Liver (tissue), 9 donors: ENCODE measurements around the gene CCR8. TPM values are rescaled to one million over a fixed set of nuclear protein-coding genes. Genes with fewer than 3 reads are reported as not detected.

ENCODE experiments used
- DNase-seq: peaks from one replicate; pipeline ENCODE4 v3.0.0-alpha.2; 2017; ENCODE audit warnings: low spot score
- H3K27ac ChIP-seq, 2 donors: one replicate each; pipeline ENCODE4 v1.7.0; 2013; ENCODE audit warnings: inconsistent platforms in 2 of 2, low read length in 2 of 2, control low read depth in 1 of 2, low read depth in 1 of 2, mild to moderate bottlenecking in 1 of 2
- H3K27me3 ChIP-seq, 4 donors: one replicate each; pipeline versions ENCODE4 v1.6.1 to v1.7.0; 2013; ENCODE audit warnings: low read length in 3 of 4, inconsistent platforms in 1 of 4, mild to moderate bottlenecking in 1 of 4, moderate library complexity in 1 of 4; ENCODE audit not compliant: control insufficient read depth in 4 of 4, insufficient read depth in 4 of 4
- H3K36me3 ChIP-seq, 4 donors: one replicate each; pipeline versions ENCODE4 v1.6.1 to v1.7.0; 2013; ENCODE audit warnings: low read length in 3 of 4, mild to moderate bottlenecking in 3 of 4, low read depth in 1 of 4, moderate library complexity in 1 of 4; ENCODE audit not compliant: control insufficient read depth in 4 of 4, insufficient read depth in 3 of 4
- H3K4me1 ChIP-seq, 4 donors: one replicate each; pipeline versions ENCODE4 v1.6.1 to v1.7.0; 2013; ENCODE audit warnings: low read length in 3 of 4, mild to moderate bottlenecking in 3 of 4, moderate library complexity in 1 of 4; ENCODE audit not compliant: control insufficient read depth in 4 of 4, insufficient read depth in 4 of 4
- H3K4me3 ChIP-seq, 3 donors: one replicate each; pipeline versions ENCODE4 v1.6.1 to v1.7.0; 2013; ENCODE audit warnings: low read length in 3 of 3, control low read depth in 1 of 3, low read depth in 1 of 3, mild to moderate bottlenecking in 1 of 3
- H3K9ac ChIP-seq, 2 donors: one replicate each; pipeline ENCODE4 v1.7.0; 2013; ENCODE audit warnings: low read length in 2 of 2, mild to moderate bottlenecking in 2 of 2, moderate library complexity in 2 of 2, control low read depth in 1 of 2, low read depth in 1 of 2
- H3K9me3 ChIP-seq, 4 donors: one replicate each; pipeline versions ENCODE4 v1.6.1 to v1.7.0; 2013; ENCODE audit warnings: low read length in 3 of 4; ENCODE audit not compliant: control insufficient read depth in 4 of 4
- EGR1 ChIP-seq, 2 donors: IDR thresholded peaks; 2 replicates each; pipeline ENCODE4 v1.6.1; 2016 to 2018; ENCODE audit warnings: antibody characterized with exemption in 2 of 2, low read depth in 2 of 2
- FOXA2 ChIP-seq: IDR thresholded peaks from 2 replicates; pipeline ENCODE4 v1.6.1; 2016; ENCODE audit warnings: antibody characterized with exemption
- GABPA ChIP-seq, 2 donors: IDR thresholded peaks in 1 of 2; conservative IDR thresholded peaks in 1 of 2; 2 replicates each; pipeline ENCODE4 v1.6.1; 2016; ENCODE audit warnings: antibody characterized with exemption in 2 of 2, mild to moderate bottlenecking in 1 of 2, moderate library complexity in 1 of 2
- HNF4A ChIP-seq, 2 donors: conservative IDR thresholded peaks; 2 replicates each; pipeline ENCODE4 v1.6.1; 2016; ENCODE audit warnings: antibody characterized with exemption in 2 of 2, mild to moderate bottlenecking in 2 of 2
- HNF4G ChIP-seq: IDR thresholded peaks from 2 replicates; pipeline ENCODE4 v1.6.1; 2016; ENCODE audit warnings: antibody characterized with exemption
- JUND ChIP-seq, 2 donors: IDR thresholded peaks; 2 replicates each; pipeline ENCODE4 v1.6.1; 2016; ENCODE audit warnings: antibody characterized with exemption in 2 of 2
- NR2F2 ChIP-seq: IDR thresholded peaks from 2 replicates; pipeline ENCODE4 v1.6.1; 2016; ENCODE audit warnings: antibody characterized with exemption
- RAD21 ChIP-seq, 2 donors: IDR thresholded peaks; 2 replicates each; pipeline ENCODE4 v1.6.1; 2016; ENCODE audit warnings: antibody characterized with exemption in 2 of 2, mild to moderate bottlenecking in 2 of 2
- RXRA ChIP-seq, 2 donors: IDR thresholded peaks; 2 replicates each; pipeline ENCODE4 v1.6.1; 2017 to 2018; ENCODE audit warnings: antibody characterized with exemption in 2 of 2, mild to moderate bottlenecking in 1 of 2
- SP1 ChIP-seq: IDR thresholded peaks from 2 replicates; pipeline ENCODE4 v1.6.1; 2018; ENCODE audit warnings: antibody characterized with exemption, mild to moderate bottlenecking
- YY1 ChIP-seq: IDR thresholded peaks from 2 replicates; pipeline ENCODE4 v1.6.1; 2016; ENCODE audit warnings: antibody characterized with exemption, mild to moderate bottlenecking
- WGBS: extraction: QIAGEN DNeasy Blood & Tissue Kit; methylation state at CpG from one replicate; pipeline ENCODE4 v1.1.7; 2013; 5-methylcytosine and 5-hydroxymethylcytosine counted together
- polyA plus RNA-seq, 2 donors: library from polyadenylated mRNA; stranded (reverse) in 1 of 2; unstranded in 1 of 2; fragments of 200-250 nt in 1 of 2; fragments of >200 nt in 1 of 2; fragmentation: Nextera tagmentation in 1 of 2; extraction: Ambion mirVana in 1 of 2; gene quantifications; one replicate each; pipeline versions ENCODE4 v1.2.1 to v1.2.3, GENCODE V29; 2013 to 2015
- total RNA-seq, 2 donors: library from RNA; depleted of rRNA; stranded (reverse); fragments of >200 nt; gene quantifications; one replicate each; pipeline ENCODE4 v1.2.3, GENCODE V29; 2014
- TF ChIP-seq, protein P1 (sequence below): IDR thresholded peaks from 2 replicates; pipeline ENCODE4 v1.6.1; 2016; ENCODE audit warnings: antibody characterized with exemption
- TF ChIP-seq, protein P2 (sequence below): IDR thresholded peaks from 2 replicates; pipeline ENCODE4 v1.6.1; 2016; ENCODE audit warnings: antibody characterized with exemption, mild to moderate bottlenecking
- TF ChIP-seq, protein P3 (sequence below): IDR thresholded peaks from 2 replicates; pipeline ENCODE4 v1.6.1; 2016; ENCODE audit warnings: antibody characterized with exemption
- TF ChIP-seq, protein P4 (sequence below): IDR thresholded peaks from 2 replicates; pipeline ENCODE4 v1.6.1; 2016; ENCODE audit warnings: antibody characterized with exemption
- donor health status: healthy.
- donor health status: healthy.
- donor health status: healthy.
- donor health status: healthy.
- donor health status: healthy.

Gene CCR8
- total and polyA plus RNA-seq, 4 donors: not detected

DNA sequence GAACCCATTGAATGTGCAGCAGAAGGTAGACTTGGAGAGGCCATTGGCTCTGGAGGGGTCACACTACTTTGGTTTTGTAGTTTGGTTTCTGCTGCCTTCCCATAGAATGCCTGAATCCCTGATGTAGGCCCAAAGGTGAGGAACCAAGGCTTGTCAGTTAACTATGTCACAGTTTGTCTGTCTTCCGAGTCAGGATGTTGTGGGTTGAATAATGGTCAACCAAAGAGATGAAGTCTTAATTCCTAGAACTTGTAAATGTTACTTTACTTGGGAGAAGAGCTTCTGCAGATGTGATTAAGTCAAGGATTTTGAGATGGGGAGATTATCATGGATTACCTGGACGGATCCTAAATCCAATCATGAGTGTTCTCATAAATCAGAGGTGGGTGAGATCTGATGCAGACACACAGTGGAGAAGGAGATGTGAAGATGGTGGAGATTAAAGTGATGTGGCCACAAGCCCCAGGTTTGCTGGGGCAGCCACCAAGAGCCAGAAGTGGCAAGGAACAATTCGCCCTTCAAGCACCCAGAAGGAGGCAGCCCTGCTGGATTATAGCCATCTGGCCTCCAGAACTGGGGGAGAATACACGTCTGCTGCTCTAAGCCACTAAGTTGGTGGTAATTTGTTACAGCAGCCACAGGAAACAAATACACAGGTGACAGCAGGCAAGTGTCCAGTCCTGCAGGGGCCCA lies 2.3 kb upstream of the CCR8 start (continued):
- TF ChIP-seq GABPA (IDR thresholded peaks at IDR 0.05 in 1 of 2, conservative IDR thresholded peaks at IDR 0.05 in 1 of 2) (no peak), RAD21 (IDR thresholded peaks at IDR 0.05) (no peak)

DNA sequence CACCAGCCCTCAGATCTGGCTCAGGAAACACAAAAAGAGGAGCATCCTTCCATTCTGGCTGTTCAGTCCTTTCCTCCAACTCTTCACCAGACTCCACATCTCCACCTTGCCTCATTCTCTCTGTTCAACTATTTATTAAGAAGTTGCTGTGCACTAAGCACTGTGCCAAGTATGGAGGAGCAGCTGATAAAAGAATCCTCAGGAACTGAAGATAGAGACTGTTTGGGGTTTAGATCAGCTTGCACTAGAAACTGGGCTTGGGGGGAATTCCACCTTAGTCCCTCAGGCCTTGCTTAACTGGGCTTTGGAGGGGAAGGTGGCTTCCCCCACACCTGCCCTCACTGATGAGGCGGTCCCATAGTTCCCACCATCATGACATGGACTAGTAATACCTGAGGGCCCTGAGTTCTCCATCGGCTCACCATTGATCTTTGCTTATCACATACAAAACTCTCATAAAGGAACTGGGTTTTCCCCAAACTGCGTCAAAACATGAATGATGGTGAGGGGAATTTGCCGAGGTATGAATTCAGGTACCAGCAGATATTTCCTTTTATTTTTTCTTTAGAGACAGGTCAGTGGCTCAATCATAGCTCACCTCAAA lies 1.7 kb upstream of the CCR8 start:
- Histone ChIP-seq H3K4me1 (no peaks in the 10 kb centered on the region), H3K9ac (no peak overlapping the region), H3K27me3 (no peaks in the 10 kb centered on the region), H3K36me3 (no peaks in the 10 kb centered on the region), H3K9me3 (no peaks in the 10 kb centered on the region), H3K4me3 (no peak overlapping the region), H3K27ac (no peak overlapping the region)
- no peak for TF ChIP-seq FOXA2
- TF ChIP-seq, protein P1, sequence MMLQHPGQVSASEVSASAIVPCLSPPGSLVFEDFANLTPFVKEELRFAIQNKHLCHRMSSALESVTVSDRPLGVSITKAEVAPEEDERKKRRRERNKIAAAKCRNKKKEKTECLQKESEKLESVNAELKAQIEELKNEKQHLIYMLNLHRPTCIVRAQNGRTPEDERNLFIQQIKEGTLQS: no peak
- TF ChIP-seq YY1: no peak
- TF ChIP-seq, protein P2, sequence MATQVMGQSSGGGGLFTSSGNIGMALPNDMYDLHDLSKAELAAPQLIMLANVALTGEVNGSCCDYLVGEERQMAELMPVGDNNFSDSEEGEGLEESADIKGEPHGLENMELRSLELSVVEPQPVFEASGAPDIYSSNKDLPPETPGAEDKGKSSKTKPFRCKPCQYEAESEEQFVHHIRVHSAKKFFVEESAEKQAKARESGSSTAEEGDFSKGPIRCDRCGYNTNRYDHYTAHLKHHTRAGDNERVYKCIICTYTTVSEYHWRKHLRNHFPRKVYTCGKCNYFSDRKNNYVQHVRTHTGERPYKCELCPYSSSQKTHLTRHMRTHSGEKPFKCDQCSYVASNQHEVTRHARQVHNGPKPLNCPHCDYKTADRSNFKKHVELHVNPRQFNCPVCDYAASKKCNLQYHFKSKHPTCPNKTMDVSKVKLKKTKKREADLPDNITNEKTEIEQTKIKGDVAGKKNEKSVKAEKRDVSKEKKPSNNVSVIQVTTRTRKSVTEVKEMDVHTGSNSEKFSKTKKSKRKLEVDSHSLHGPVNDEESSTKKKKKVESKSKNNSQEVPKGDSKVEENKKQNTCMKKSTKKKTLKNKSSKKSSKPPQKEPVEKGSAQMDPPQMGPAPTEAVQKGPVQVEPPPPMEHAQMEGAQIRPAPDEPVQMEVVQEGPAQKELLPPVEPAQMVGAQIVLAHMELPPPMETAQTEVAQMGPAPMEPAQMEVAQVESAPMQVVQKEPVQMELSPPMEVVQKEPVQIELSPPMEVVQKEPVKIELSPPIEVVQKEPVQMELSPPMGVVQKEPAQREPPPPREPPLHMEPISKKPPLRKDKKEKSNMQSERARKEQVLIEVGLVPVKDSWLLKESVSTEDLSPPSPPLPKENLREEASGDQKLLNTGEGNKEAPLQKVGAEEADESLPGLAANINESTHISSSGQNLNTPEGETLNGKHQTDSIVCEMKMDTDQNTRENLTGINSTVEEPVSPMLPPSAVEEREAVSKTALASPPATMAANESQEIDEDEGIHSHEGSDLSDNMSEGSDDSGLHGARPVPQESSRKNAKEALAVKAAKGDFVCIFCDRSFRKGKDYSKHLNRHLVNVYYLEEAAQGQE: no peak
- TF ChIP-seq SP1: no peak
- TF ChIP-seq, protein P3, sequence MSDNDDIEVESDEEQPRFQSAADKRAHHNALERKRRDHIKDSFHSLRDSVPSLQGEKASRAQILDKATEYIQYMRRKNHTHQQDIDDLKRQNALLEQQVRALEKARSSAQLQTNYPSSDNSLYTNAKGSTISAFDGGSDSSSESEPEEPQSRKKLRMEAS: no peak
- TF ChIP-seq EGR1 (IDR thresholded peaks at IDR 0.05; ENCODE audit: low read depth in 2 of 2): no peak
- TF ChIP-seq RXRA (IDR thresholded peaks at IDR 0.05): no peak
- TF ChIP-seq HNF4A (conservative IDR thresholded peaks at IDR 0.05): no peak
- no peak for TF ChIP-seq RAD21 (IDR thresholded peaks at IDR 0.05)
- TF ChIP-seq, protein P4, sequence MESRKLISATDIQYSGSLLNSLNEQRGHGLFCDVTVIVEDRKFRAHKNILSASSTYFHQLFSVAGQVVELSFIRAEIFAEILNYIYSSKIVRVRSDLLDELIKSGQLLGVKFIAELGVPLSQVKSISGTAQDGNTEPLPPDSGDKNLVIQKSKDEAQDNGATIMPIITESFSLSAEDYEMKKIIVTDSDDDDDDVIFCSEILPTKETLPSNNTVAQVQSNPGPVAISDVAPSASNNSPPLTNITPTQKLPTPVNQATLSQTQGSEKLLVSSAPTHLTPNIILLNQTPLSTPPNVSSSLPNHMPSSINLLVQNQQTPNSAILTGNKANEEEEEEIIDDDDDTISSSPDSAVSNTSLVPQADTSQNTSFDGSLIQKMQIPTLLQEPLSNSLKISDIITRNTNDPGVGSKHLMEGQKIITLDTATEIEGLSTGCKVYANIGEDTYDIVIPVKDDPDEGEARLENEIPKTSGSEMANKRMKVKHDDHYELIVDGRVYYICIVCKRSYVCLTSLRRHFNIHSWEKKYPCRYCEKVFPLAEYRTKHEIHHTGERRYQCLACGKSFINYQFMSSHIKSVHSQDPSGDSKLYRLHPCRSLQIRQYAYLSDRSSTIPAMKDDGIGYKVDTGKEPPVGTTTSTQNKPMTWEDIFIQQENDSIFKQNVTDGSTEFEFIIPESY: no peak
- no peak for TF ChIP-seq HNF4G
- 91% methylated on average over 4 of the region's 4 CpGs for WGBS
- DNase-seq: no peak

DNA sequence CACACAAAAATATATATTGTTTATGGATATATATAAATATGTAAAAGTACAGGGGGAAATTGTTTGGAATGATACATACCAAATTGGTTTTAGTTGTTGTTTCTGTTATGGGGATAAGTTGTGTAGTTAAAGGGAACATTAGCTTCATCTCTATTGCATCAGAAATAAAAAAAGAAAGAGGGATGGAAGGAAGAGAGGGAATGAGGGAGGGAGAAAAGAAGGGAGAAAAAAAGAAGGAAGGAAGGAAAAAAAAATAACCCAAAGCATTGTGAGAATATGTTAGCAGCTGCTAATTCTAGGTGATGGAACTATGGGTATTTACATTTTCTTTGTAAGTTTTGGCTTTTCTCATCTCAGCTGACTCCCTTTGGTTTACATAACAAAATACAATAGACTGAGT lies 1.3 kb downstream of the CCR8 start:
- Histone ChIP-seq H3K4me1 (peaks cover 0 to 2% (median 0%) of the 10 kb centered on the region in 4 donors), H3K4me3 (no peak overlapping the region), H3K9ac (no peak overlapping the region), H3K27me3 (no peaks in the 10 kb centered on the region), H3K36me3 (no peaks in the 10 kb centered on the region), H3K9me3 (no peaks in the 10 kb centered on the region), H3K27ac (no peak overlapping the region)
- no peak for TF ChIP-seq JUND (IDR thresholded peaks at IDR 0.05)
- TF ChIP-seq, protein P1: no peak
- TF ChIP-seq NR2F2: no peak
- TF ChIP-seq RXRA (IDR thresholded peaks at IDR 0.05): no peak
- TF ChIP-seq, protein P3: no peak
- no peak for DNase-seq
